CMK (cell line): ENCODE data around the gene MEIS2.

ENCODE experiments used
- DNase-seq: peaks from one replicate; pipeline ENCODE4 v3.0.0-alpha.2; 2010; ENCODE audit warnings: low read depth

MEIS2 gene

DNA sequence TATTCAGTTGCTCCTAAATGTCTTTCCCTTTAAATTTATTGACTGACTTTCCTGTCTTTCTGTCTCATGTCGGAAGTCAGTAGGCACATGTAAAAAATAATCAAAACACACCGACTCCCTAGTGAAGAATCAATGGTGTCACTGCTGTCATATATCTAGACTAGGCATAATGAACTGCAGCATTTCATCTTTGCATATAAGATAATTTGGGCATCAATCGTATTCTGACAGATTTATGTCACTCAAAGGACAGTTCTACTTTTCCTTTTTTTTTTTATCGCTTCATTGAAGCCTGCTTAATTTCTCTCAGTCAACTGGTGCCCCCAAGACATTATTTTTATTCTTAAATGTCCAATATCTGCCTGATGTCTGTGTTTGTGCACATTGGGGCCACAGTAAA, 206.3 kb downstream of the MEIS2 start:
- no peak for DNase-seq

DNA sequence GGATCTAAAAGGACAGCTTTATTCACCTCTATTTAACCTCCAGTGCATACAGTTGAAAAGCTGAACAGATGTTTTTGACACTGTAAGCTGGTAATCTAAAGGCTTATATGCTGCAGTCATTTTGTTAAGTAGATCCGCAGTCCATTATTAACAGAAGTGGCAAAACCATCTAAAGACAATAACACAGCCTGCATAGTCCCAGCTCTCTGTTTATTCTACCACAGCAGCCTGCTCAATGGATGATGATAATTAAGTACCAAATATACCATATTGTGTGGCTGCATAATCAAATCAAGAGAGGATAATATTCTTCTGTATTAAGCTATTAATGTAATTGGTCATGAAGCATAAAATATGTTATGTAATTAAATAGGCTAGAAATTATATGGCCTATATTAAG, 207.1 kb downstream of the MEIS2 start:
- DNase-seq: no peak

DNA sequence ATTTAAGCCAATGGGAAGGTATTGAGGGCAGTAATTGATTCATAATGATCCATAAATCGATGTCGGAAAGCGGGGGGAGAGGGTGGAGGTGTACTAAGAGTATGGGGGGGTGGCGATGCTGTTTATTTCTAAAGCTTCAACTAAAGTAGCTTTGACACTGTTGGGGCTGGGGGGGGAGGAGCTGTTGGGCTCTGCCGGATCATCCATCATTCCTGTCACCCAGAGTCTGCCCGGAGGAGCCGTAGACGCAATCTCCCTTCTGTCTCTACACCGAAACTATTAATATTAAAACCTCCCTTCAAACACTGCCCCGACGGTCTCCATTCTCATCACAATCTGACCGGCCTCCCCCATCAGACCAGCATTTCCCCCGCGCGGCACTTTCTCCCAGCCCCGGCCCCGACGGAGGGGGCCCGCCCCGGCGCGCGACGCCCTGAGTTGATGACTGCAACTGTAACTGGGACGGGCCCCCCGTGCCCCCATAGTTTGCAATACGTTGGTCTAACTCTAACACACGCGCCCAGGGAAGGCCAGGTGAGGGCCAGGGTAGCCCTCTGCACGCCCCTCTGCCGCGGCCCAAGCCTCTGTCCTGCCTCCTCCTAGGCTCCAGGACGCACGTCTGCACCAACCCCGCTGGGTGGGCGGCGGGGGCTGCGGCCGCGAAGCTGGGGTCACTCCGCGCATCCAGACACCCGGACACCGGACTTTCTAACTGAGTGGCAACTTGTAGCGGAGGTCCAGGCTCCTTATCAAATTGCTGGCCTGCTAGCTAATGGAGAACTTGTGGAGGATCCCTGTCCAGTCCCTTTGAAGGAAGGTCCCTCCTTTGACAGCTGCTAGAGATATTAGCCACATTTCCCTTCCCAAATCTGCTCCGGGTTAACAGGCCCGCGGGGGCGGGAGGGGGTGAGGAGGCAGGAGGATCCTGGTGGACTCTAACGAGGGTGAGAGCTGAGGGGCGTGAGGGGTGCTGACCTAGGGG, 212.0 kb downstream of the MEIS2 start:
- no peak for DNase-seq

DNA sequence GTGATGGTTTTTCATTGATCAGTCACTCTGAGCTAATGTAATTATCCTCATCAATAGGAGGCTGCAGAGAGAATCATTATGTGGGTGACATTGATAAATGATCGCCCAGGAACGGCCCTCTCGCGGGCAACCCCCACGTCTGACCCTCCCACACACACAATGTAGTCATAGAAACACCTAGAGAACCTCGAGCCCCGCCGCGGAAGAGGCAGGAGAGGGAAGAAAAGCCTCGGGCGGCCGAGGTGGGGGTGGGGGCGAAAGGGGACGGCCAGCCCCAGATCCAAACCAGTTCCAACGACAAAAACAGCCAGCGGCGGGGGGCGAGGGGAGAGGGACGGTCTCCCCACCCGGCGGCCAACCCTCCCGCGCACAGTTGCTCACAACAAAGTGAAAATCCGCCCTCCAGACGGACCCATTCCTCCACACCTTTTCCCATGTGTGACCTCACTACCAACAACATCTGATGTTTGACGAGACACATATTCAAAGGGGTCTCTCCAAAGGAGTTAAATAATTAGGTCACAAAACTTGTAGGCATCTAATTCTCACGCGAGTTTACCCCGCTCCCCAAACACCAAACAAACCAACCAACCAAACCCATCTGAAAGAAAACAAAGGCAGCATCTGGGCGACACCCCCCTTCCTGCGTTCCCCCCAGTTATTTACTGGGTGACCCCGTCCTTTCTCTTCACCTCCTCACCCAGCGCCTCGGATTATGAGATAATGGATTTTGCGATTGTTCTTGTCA, 213.0 kb downstream of the MEIS2 start:
- DNase-seq: no peak

DNA sequence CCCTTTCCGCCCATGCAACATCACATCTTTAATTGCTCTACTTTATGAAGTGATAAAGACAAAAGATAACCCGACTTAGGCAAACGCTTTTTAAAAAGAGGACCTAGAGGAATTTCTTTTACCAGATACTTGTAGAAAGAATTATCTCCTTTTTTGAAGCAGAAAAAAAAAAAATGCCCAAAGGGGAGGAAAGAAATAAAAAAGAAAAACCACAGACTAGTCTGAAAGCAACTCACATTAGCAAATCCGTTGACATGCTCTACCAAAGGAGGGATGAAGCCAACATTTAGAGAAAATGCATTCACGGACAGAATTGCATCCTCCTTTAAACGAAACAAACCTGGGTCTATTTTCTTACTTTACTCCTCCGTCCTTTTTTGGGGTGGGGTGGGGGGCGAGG, 213.6 kb downstream of the MEIS2 start:
- DNase-seq: no peak

DNA sequence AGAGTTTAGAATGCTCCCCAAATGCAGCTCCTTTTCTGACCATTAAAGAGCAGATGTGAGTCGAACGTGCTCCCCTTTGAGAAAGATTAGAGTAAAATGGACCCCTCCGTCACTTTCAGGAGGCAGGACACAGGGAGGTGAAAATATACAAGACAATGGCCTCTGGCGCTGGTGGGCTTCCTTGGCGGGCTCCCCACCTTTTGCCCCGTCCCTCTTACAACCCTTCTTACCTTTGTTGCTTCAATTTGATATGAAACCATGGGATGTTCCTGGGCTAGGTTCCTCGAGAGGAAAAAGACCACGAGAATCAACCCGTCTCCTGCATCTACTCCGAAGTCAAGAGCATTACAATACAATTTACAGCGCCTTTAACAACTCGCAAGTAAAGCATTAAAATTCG, 214.2 kb downstream of the MEIS2 start:
- DNase-seq: no peak

DNA sequence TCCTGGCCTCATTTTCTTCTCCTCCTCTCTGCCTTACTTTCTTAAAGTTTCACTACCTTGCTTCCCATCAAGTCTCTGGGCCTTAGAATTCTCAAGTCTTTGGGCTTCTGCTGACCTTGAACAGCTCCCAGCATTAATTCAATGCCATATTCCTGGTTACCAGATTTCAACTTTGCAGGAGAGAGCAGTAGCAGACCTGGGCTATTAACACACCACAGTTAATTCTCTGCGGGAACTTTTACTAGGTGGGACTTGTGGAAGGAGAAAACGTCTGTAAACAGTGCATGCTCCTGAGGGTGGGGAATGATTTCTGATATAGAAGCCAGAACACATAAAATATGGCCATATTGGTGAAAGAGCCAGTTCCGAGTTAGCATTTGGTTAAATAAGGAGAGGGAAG, 214.6 kb downstream of the MEIS2 start:
- DNase-seq: no peak

DNA sequence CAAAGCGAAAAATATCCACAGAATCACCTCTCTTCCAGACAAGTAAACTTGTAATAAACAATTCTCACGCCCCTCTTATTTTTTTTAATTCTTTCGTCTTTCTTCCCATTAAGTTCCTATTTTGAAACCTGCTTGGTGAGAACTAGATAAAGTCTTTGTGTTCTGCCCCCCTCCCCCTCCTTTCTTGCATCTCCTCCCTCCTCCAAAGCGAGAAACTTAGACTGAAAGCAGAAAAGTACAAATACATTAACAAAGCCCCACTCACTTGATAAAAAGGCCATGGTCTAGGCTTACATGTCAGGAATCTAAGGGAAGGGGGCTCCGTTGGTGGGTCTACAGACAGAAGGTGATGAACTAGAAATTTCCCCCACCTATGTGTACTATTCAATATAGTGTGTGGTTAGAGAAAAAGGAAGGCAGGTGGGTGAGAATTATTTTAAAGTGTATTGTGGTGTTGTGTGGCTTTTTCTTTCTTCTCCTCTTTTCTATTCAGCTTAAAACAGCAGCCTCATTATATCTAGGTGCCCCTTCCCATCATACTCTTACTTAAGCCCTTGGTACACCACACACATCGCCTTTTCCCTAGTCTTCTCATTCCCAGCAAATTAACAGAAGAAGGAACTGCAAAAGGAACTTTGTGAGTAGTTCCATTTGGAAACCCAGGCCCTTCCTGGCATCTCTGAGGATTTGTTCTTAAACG, 215.3 kb downstream of the MEIS2 start:
- DNase-seq: no peak

DNA sequence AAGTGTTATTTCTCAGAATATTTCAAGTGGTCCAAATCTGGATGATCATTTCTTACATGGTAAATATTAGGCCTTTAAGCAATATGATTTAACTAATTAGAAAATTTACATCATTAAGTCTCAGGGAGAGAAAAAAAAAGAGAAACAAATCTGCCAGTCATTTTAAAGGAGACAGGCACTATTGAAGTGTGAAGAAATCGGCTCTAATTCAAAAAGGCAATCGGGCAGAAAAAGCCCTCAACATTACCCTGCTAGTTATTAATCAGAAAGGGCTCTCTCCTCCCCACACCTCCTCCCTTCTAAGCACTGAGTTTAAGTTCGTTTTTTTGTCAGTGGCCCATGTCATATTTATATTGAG, 215.9 kb downstream of the MEIS2 start:
- DNase-seq: no peak

DNA sequence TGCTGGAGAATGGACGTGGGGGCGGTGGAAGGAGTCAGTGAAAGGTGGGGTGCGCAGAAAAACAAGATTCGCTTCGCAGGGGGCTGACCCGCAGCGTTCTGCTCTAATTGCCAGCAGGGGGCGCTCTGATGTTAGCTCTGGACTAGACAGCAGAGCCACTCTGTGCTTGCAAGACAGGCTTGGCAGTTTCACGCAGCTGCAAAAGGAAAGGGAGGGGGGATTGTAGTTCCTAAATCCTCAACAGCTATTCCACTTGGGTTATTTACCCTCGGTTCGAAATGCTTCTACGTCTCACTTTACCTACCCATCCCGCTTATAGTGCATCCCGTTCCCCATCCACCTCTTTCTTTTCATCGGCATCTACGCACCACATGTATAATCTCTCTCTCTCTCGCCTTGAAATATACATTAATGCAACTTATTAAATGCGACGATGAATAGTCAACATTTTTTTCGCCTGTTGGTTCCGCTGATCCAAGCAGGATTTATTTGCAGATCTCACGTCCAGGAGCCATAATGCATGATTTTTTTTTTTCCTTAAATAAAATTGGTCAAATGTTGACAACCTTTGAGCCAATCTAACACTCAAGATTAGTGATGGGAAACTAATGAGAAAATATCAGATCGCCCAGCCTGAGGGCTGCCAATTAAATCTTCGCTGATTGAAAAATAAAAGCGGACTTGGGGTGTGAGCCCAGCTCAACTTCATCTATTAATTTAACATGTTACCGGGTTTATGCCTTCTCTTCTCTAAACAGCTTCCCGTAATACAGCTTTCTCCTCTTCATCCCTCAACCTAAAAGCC, 216.4 kb downstream of the MEIS2 start:
- peak; percentile 41 for DNase-seq

DNA sequence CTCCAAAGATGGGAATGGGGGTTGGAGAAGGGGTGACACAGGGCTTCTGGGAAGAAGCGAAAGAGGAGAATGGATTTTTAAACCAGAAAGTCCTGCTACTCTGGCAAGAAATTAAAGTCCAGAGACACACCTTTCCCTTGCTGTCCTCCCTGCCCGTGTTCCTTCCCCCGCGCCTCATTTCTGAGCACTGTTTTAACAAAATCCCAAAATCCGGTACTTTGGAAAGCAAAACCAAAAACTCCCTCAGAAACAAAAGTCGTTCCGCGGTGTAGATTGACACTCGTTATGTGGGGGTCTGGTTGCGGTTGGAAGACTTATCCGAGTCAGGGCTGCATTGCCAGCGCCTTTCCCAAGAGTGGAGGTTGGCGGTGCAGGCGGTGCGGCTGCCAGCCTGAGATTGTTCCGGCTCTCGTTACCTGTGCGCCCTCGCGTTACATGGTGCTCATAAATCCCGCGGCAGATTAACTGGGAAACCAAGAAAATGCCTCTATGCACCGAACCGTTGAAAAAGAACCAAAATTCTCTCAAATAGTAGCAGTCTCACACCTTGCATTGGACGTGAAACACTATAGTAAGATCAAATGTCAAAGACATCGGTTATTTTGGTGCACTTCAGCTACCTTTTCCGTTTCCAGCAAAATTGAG, 217.7 kb downstream of the MEIS2 start:
- no peak for DNase-seq

DNA sequence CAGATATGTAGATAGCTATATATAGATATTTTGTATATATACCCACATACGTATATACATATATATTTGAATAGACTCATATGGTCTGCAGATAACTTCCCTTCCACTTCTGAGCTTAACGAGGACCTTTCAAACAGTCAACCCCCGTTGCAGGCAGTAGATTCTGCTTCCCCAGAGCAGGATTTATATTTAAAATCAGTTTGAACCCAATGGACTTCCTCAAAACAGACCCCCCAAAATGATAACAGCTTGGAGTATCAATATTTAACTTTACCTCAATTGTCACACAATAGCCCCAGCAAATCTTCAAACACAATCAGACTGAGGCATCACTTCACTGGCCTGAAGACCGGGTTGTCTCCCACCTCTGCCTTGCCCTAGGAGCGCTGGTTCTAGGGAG, 218.3 kb downstream of the MEIS2 start:
- no peak for DNase-seq

DNA sequence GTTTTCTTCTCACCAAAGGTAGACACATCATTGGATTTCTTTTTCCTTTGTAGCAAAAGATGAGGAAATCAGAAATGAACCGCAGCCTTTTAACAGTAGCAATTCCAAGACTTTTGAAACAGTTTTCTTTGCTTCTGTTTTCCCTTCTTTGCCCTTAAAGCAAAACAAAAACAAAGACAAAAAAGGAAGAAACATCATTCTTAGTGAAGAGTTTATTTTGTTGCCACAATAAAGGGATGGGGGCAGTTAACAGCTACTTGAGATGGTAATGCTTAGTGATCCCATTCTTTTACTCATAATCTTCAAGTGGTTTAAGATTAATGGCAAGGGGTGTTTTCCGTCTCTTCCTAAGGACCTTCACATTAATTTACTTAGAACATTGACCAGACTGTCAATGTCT, 218.8 kb downstream of the MEIS2 start:
- no peak for DNase-seq

DNA sequence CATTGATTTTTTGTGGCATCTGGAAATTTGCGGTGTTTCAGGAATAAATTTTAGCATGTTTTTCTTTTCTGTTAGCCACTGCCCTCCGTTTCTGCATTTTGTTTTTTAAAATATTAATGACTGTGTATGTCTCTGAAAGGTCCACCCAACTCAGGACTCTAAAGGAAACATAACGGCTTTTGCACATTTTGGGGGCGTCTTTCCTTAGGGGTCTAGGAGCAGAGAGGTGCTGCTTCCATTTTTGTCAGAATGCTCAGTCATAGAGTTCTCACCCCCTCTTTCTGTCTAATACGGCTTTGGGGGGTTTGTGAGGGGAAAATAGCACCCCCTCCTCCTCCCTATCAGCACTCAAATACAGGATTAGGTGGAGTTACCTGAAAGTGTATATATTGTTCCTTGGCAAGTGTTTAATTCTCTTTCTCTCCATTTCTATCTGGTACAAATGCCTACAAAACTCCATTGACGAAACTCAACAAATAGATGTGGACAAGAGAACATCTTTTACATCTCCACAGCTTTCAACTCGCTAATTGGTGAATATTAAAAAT, 219.4 kb downstream of the MEIS2 start:
- no peak for DNase-seq

DNA sequence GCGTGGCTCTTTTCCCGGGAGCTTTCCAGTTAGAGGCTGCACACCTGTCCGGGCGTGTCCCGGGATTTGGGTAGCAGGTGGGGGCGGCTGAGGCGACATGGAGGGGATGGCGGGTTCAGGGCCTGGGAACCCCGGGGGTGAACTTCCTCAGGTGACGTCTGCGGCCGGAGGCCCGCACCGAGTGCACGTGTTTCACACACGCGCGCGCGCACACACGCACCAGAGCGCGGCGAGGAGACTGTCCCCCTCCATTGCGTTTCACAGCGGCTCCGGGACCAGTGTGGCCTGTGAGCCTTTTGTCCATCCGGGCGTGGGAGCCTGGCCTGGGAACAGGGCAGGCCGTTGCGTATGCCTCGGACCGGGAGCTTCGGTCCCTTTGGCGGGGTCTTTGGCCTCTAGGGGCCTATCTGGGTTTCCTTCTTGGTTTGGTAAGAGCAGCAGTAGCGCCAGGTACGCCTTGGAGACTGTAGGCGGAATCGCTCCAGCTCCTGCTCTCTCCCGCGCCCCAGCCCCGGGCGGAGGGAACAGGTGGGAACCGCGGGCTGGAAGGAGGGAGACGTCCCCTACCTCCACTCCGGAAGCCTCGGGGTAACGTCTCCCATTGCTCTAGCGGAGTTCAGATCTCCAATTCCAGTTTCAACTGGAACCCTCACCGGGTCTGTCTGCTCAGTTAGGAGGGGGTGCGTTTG, 220.0 kb downstream of the MEIS2 start:
- no peak for DNase-seq

DNA sequence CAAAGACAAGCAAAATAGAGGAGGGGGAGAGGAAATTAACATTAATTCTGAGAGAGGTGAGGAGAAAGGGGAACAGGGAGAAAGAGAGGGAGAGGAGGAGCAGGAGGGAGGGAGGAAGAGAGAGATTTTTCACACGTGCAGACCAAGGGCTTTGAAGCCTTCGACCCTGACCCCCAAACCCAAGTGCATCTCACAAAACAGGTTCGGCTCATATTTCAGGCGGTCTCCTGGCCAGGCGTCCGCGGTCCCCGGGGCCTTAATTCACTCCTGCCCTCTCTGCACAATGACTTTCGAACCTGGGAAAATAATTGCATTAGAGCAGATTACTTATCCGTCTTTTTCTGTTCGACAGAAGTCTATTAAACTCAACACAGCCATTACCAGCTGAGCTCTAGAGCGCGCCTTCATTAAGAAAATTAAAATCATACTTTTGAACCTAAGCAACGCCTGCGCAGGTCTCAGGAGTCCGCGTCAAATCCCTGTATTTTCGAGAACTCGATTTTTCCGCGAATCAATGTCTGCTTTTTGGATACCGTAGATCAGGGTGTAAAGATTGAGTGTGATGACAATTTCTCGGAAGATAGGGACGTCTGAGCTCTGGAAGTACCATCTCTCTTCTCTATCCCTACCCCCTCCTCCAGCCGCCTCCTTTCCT, 220.7 kb downstream of the MEIS2 start:
- DNase-seq: no peak

DNA sequence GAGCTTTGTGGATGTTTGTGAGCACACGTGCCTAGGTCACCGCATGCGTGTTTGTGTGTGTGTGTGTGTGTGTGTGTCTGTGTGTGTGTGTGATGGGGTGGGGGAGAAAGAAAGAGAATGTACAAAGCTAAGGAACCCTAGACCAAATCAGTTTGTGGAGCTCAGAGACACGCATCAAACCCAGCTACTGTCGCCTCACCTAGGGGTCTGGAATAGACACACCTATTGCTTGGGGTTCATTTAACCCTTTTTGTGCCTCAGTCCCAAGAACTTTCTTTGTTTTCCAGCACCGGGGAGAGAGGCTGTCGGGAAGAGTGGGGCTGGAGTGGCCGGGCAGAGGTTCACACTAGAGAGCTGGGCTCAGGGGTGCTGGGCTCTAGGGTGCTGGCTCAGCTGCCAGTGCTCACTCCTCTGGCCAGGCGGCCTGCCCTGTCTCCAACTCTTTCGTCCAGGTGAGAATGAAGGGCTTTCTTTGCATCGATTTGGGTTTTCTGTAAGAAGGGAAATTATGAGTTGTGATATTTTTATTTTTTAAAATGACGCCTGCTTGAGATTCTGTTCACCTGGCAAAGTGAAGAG, 221.6 kb downstream of the MEIS2 start:
- no peak for DNase-seq

DNA sequence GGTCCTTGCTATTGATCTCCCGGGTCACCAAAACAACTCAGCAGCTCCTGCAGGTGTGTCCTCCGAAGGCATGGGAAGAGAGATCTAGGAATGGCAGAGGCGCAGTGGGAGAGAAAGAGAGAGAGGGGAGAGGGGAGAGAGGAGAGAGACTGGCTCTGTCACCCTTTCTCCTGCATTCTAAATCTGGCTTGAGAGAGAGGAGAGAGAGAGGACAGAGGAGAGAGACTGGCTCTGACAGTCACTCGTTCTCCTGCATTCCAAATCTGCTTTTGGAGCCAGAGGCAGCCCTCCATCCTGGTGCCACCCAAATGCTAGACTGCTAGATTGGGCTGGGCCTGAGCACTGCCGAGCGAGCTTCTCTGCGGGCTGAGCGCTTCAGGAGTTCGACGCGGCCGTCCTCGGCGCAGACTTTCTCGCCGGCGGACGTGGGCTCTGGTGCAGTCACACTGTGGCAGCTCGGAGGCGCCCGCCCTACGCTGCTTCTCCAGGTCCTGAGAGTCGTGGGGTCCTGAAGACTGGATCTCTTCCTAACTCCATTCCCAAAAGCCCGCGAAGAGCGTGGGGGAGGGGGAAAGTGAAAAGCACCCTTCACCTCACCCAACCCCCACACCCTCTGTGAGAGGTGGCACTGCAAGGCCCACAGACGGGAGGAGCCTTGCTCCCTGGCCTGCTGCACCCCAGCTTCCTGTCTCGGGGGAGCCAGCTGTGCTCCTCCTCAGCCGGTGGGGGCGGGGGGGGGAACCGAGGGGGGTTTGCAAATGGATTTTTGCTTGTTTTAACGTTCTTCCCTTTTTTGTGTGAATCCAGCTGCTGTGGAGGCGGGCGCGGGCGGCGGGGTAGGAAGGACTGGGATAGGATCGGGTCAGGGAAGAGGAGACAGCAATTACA, 222.3 kb downstream of the MEIS2 start:
- no peak for DNase-seq

DNA sequence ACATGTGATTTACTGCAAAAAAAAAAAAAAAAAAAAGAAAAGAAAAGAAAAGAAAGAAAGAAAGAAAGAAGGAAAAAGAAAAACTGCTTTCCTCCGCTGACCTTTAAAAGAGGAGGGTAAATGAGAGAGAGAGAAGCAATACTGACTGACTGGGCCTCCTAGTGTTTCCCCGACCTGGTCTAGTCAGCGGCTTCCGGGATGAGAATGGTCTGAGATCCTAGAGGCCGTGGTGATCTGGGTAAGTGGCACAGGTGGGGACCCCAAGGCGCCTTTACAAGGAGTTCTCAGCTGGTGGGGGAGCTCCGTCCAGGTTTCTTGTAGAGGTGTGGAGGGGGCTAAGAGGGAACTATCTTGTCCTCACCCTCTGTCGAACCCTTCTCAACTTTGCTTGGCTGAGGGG, 223.1 kb downstream of the MEIS2 start:
- no peak for DNase-seq
